ENCODE measurements around the gene DYNC2I2. TPM values are rescaled to one million over a fixed set of nuclear protein-coding genes. Genes with fewer than 3 reads are reported as not detected.
A peak's percentile ranks its signal among the peaks of the same experiment; 100 is the strongest.
"Not testable (repeated sequence)": the region's sequence is repeated elsewhere in the genome, so short reads cannot be mapped to it uniquely, and the experiment has no call there.

Gene DYNC2I2
- total RNA-seq, 2 experiments from 2014 or later: 55.5 to 97.6 TPM

DNA sequence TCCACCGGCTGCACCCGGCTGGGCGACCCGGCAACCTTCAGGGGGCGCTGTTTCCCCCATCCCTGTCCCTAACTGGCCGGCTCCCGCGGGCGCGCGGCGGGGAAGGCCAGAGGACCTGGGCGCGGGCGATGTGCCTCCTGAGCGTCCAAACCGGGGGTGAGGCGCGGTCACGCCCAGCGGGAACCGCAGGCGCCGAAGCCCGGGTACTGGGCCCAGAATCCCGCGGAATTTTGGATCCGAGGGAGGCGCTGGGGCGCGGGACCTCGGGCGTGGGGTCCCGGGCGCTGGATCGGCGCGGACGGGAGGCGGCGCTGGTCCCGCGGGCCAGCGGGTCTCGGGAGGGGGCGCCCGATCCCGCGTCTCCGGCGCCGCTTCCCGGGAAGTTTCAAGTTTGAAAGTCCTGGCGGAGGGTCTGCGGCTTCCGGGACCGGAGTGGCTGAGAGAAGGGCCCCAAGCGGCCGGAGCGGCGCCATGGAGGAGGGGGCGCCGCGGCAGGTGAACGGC is 45.9 kb upstream of the DYNC2I2 start, which contains the start of gene PKN3:
TSS of gene PKN3 (plus strand) at position 59 of the 504 bp plus-strand sequence. CDS start at position 472, 413 bp downstream.
- Histone ChIP-seq H3K36me3 (ENCODE audit: insufficient read depth, low read length) (peaks cover 14% of the 10 kb centered on the region), H2AFZ (ENCODE audit: low read length) (peak within 1 kb of the TSS; percentile 88), H4K20me1 (ENCODE audit: insufficient read depth, low read length) (no peaks in the 10 kb centered on the region), H3K9me3 (ENCODE audit: low read length) (no peaks in the 10 kb centered on the region), H3K4me1 (ENCODE audit: insufficient read depth, low read length, poor library complexity, severe bottlenecking) (peaks cover 17% of the 10 kb centered on the region), H3K27ac (ENCODE audit: low read depth, low read length, poor library complexity, severe bottlenecking) (no peak within 1 kb of the TSS), H3K79me2 (ENCODE audit: insufficient read depth, low read depth, low read length) (no peaks in the 10 kb centered on the region), H3K4me3 (ENCODE audit: low read depth, low read length, poor library complexity, severe bottlenecking) (peak within 1 kb of the TSS; percentile 72), H3K4me2 (ENCODE audit: low read length) (peak within 1 kb of the TSS; percentile 80), H3K9me2 (ENCODE audit: insufficient read depth, low read length) (no peaks in the 10 kb centered on the region)
- intact Hi-C loops (cut with micrococcal nuclease; ENCODE audit: unreplicated experiment): no loop called here
- ChIA-PET CTCF (ENCODE audit: unreplicated experiment) (interaction anchor here (0.5 to 0.6 kb wide), 2 partner anchors 35 to 115 kb away, joined by 3 read pairs; no protein-coding TSS in a partner anchor), POLR2A (interaction anchor here (0.6 kb wide), 2 partner anchors 61 to 272 kb away, joined by 3 to 4 read pairs; no protein-coding TSS in a partner anchor)
- BruUV-seq (replicated peaks): no TSS peak
- TF ChIP-seq CTCF (conservative IDR thresholded peaks at IDR 0.05; ENCODE audit: low read length) (peak; percentile 93), EZH2phosphoT487 (IDR thresholded peaks at IDR 0.05; ENCODE audit: borderline replicate concordance, low read depth, low read length) (no peak)
- DNase-seq (ENCODE audit: low spot score): peak; percentile 84

DNA sequence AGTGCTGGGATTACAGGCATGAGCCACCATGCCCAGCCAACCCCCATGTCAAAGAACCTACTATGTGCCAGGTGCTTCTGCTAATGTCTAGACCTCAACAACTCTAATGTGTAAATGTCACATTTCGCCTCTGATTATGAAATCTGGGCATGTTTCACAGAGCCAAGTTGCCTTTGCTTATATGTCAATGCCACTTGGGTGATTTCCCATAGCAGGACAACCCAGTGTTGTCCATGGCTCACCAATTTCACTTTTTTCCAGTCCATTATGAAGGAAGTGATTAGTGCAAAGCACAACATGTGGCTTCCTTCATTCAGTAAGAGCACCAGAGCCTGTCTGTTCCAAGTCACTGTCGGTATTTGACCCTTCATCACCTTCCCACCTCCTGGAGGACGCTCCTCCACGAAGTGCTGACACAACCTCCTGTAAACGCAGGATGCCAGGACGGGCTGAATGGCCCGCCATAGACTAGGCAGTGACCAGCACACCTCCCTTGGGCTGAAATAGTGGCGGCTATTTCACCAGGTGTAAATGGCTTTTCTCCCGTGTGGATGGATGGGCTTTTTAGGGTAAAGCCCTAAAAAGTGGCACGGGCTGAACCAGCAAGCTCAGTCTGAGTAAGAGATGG is 44.7 kb upstream of the DYNC2I2 start:
- no peak overlapping the region for H2AFZ ChIP-seq (ENCODE audit: low read length)
- H3K4me3 ChIP-seq (ENCODE audit: low read depth, low read length, poor library complexity, severe bottlenecking): no peak overlapping the region
- H3K4me2 ChIP-seq (ENCODE audit: low read length): no peak overlapping the region
- no peaks in the 10 kb centered on the region for H3K9me3 ChIP-seq (ENCODE audit: low read length)
- H3K9me2 ChIP-seq (ENCODE audit: insufficient read depth, low read length): no peaks in the 10 kb centered on the region
- POLR2A ChIA-PET: interaction anchor here (0.7 kb wide), 1 partner anchor 11 kb away, joined by 4 read pairs; no protein-coding TSS in a partner anchor
- TF ChIP-seq CTCF (conservative IDR thresholded peaks at IDR 0.05; ENCODE audit: low read length) (no peak), EZH2phosphoT487 (IDR thresholded peaks at IDR 0.05; ENCODE audit: borderline replicate concordance, low read depth, low read length) (no peak)
- no peak overlapping the region for H3K27ac ChIP-seq (ENCODE audit: low read depth, low read length, poor library complexity, severe bottlenecking)
- no peak for DNase-seq (ENCODE audit: low spot score)
- CTCF ChIA-PET (ENCODE audit: unreplicated experiment): no interaction called here
- BruUV-seq (replicated peaks): no TSS peak
- no peaks in the 10 kb centered on the region for H3K79me2 ChIP-seq (ENCODE audit: insufficient read depth, low read depth, low read length)
- intact Hi-C loops (cut with micrococcal nuclease; ENCODE audit: unreplicated experiment): no loop called here
- peaks cover 17% of the 10 kb centered on the region for H3K4me1 ChIP-seq (ENCODE audit: insufficient read depth, low read length, poor library complexity, severe bottlenecking)
- peaks cover 26% of the 10 kb centered on the region for H3K36me3 ChIP-seq (ENCODE audit: insufficient read depth, low read length)
- H4K20me1 ChIP-seq (ENCODE audit: insufficient read depth, low read length): no peaks in the 10 kb centered on the region

DNA sequence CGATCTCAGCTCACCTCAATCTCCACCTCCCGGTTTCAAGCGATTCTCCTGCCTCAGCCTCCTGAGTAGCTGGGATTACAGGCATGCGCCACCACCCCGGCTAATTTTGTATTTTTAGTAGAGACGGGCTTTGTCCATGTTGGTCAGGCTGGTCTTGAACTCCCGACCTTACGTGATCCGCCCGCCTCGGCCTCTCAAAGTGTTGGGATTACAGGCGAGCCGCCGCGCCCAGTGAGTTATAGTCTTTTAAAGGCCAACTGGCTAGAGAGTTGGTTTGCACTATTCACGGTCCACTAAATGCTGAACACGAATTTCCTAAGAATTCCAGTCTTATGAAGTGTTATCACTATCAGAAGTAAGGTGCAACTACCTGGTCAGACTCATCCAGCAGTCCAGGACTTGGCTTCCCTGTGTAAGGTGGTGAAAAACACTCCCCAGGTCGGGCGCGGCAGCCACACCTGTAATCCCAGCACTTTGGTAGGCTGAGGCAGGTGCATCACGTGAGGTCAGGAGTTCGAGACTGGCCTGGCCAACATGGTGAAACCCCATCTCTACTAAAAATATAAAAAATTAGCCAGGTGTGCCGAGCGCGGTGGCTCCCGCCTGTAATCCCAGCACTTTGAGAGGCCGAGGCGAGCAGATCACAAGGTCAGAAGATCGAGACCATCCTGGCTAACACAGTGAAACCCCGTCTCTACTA is 42.6 kb upstream of the DYNC2I2 start:
- H3K79me2 ChIP-seq (ENCODE audit: insufficient read depth, low read depth, low read length); H2AFZ ChIP-seq (ENCODE audit: low read length); H3K4me2 ChIP-seq (ENCODE audit: low read length); DNase-seq (ENCODE audit: low spot score); H3K27ac ChIP-seq (ENCODE audit: low read depth, low read length, poor library complexity, severe bottlenecking); H3K9me2 ChIP-seq (ENCODE audit: insufficient read depth, low read length); H3K9me3 ChIP-seq (ENCODE audit: low read length); POLR2A ChIA-PET; H3K4me3 ChIP-seq (ENCODE audit: low read depth, low read length, poor library complexity, severe bottlenecking); BruUV-seq (replicated peaks); intact Hi-C loops (cut with micrococcal nuclease; ENCODE audit: unreplicated experiment); H4K20me1 ChIP-seq (ENCODE audit: insufficient read depth, low read length); CTCF ChIA-PET (ENCODE audit: unreplicated experiment): not testable (repeated sequence)
- Histone ChIP-seq H3K36me3 (ENCODE audit: insufficient read depth, low read length) (peaks cover 41% of the 10 kb centered on the region), H3K4me1 (ENCODE audit: insufficient read depth, low read length, poor library complexity, severe bottlenecking) (peaks cover 17% of the 10 kb centered on the region)

All from OCI-LY7 (cell line).